Measurements from ENCODE around the gene ATP11C. TPM values are rescaled to one million over a fixed set of nuclear protein-coding genes. Genes with fewer than 3 reads are reported as not detected.
"Not testable (repeated sequence)": the region's sequence is repeated elsewhere in the genome, so short reads cannot be mapped to it uniquely, and the experiment has no call there.

Gene ATP11C
- total and polyA plus RNA-seq, 7 experiments from 2014 or later: 4.5 to 27.5 (median 22.0) TPM

GRCh38 chrX:139930401-139930800 lies 2.5 kb downstream of the ATP11C start:
- H3K27ac ChIP-seq (ENCODE audit: low read depth, low read length): no peak overlapping the region
- POLR2A ChIA-PET: interaction anchor here (0.6 kb wide), 1 partner anchor 169 kb away, joined by 3 read pairs; no protein-coding TSS in a partner anchor
- H3K9me3 Mint-ChIP-seq: peaks cover 0 to 5% (median 0%) of the 10 kb centered on the region in 11 donors
- peaks cover 0 to 3% (median 0%) of the 10 kb centered on the region in 5 donors for H3K36me3 Mint-ChIP-seq
- DNase-seq (no peak), ATAC-seq (no peak)
- intact Hi-C loops (cut with micrococcal nuclease): loop anchor here (5.0 to 10.0 kb wide), 3 partner anchors 113 to 376 kb away; no protein-coding TSS in a partner anchor
- no peak overlapping the region for H3K4me3 ChIP-seq (ENCODE audit: low read length)
- H3K4me1 Mint-ChIP-seq: peaks cover 0 to 54% (median 40%) of the 10 kb centered on the region in 7 donors
- peaks cover 0 to 4% (median 0%) of the 10 kb centered on the region in 3 experiments for H3K36me3 ChIP-seq (ENCODE audit: control insufficient read depth in 2 of 3, insufficient read depth in 3 of 3, low read length in 3 of 3)
- CTCF ChIA-PET: no interaction called here
- no peaks in the 10 kb centered on the region for H3K27me3 ChIP-seq (ENCODE audit: control insufficient read depth in 2 of 2, insufficient read depth in 2 of 2, low read length in 2 of 2)
- H3K4me3 Mint-ChIP-seq: peak overlapping the region; percentile 73 to 99 (median 82)
- peak overlapping the region in 5 of 9 donors; percentile 5 to 78 (median 40) for H3K27ac Mint-ChIP-seq
- peaks cover 0 to 8% of the 10 kb centered on the region in 2 donors for H3K4me1 ChIP-seq (ENCODE audit: control insufficient read depth in 2 of 2, insufficient read depth in 2 of 2, low read length in 2 of 2)
- no peaks in the 10 kb centered on the region for H3K27me3 Mint-ChIP-seq
- no peaks in the 10 kb centered on the region for H3K9me3 ChIP-seq (ENCODE audit: control insufficient read depth in 2 of 3, low read length in 3 of 3)

GRCh38 chrX:139929876-139930275 lies 3.0 kb downstream of the ATP11C start:
- no peak overlapping the region for H3K27ac ChIP-seq (ENCODE audit: low read depth, low read length)
- Mint-ChIP-seq H3K27me3 (no peaks in the 10 kb centered on the region), H3K36me3 (peaks cover 0 to 3% (median 0%) of the 10 kb centered on the region in 5 donors), H3K4me3 (peak overlapping the region in 7 of 10 donors; percentile 3 to 99 (median 82)), H3K27ac (peak overlapping the region in 1 of 9 donors; percentile 5), H3K4me1 (peaks cover 0 to 57% (median 43%) of the 10 kb centered on the region in 7 donors), H3K9me3 (peaks cover 0 to 5% (median 0%) of the 10 kb centered on the region in 11 donors)
- H3K4me1 ChIP-seq (ENCODE audit: control insufficient read depth in 2 of 2, insufficient read depth in 2 of 2, low read length in 2 of 2): peaks cover 0 to 8% of the 10 kb centered on the region in 2 donors
- ATAC-seq (no peak), DNase-seq (no peak)
- peaks cover 0 to 4% (median 0%) of the 10 kb centered on the region in 3 experiments for H3K36me3 ChIP-seq (ENCODE audit: control insufficient read depth in 2 of 3, insufficient read depth in 3 of 3, low read length in 3 of 3)
- H3K27me3 ChIP-seq (ENCODE audit: control insufficient read depth in 2 of 2, insufficient read depth in 2 of 2, low read length in 2 of 2): no peaks in the 10 kb centered on the region
- intact Hi-C loops (cut with micrococcal nuclease): loop anchor here (5.0 to 10.0 kb wide), 3 partner anchors 113 to 375 kb away; no protein-coding TSS in a partner anchor
- no peaks in the 10 kb centered on the region for H3K9me3 ChIP-seq (ENCODE audit: control insufficient read depth in 2 of 3, low read length in 3 of 3)
- H3K4me3 ChIP-seq (ENCODE audit: low read length): no peak overlapping the region
- CTCF ChIA-PET: no interaction called here
- POLR2A ChIA-PET: no interaction called here

GRCh38 chrX:139924696-139925095 lies 8.2 kb downstream of the ATP11C start:
- Histone ChIP-seq H3K27me3 (ENCODE audit: control insufficient read depth in 2 of 2, insufficient read depth in 2 of 2, low read length in 2 of 2) (no peaks in the 10 kb centered on the region), H3K27ac (ENCODE audit: low read depth, low read length) (no peak overlapping the region), H3K4me3 (ENCODE audit: low read length) (no peak overlapping the region), H3K36me3 (ENCODE audit: control insufficient read depth in 2 of 3, insufficient read depth in 3 of 3, low read length in 3 of 3) (no peaks in the 10 kb centered on the region), H3K4me1 (ENCODE audit: control insufficient read depth in 2 of 2, insufficient read depth in 2 of 2, low read length in 2 of 2) (peaks cover 0 to under 1% of the 10 kb centered on the region in 2 donors), H3K9me3 (ENCODE audit: control insufficient read depth in 2 of 3, low read length in 3 of 3) (no peaks in the 10 kb centered on the region)
- no peaks in the 10 kb centered on the region for H3K27me3 Mint-ChIP-seq
- CTCF ChIA-PET: no interaction called here
- no peak for DNase-seq
- no peaks in the 10 kb centered on the region for H3K9me3 Mint-ChIP-seq
- no peak for ATAC-seq
- peak overlapping the region in 2 of 10 donors; percentile 11 to 32 for H3K4me3 Mint-ChIP-seq
- intact Hi-C loops (cut with micrococcal nuclease): no loop called here
- peaks cover 0 to 55% (median 45%) of the 10 kb centered on the region in 7 donors for H3K4me1 Mint-ChIP-seq
- POLR2A ChIA-PET: no interaction called here
- peaks cover 0 to 12% (median 8%) of the 10 kb centered on the region in 5 donors for H3K36me3 Mint-ChIP-seq
- no peak overlapping the region for H3K27ac Mint-ChIP-seq

- Mint-ChIP-seq H3K27ac (no peak overlapping the region), H3K9me3 (no peaks in the 10 kb centered on the region), H3K27me3 (no peaks in the 10 kb centered on the region), H3K4me1 (peaks cover 0 to 50% (median 43%) of the 10 kb centered on the region in 7 donors), H3K4me3 (peak overlapping the region in 1 of 10 donors; percentile 11), H3K36me3 (peaks cover 0 to 12% (median 8%) of the 10 kb centered on the region in 5 donors)
- no peak for ATAC-seq
- DNase-seq: no peak
- CTCF ChIA-PET: no interaction called here
- intact Hi-C loops (cut with micrococcal nuclease): no loop called here
- H3K4me1 ChIP-seq (ENCODE audit: control insufficient read depth in 2 of 2, insufficient read depth in 2 of 2, low read length in 2 of 2): no peaks in the 10 kb centered on the region
- no peaks in the 10 kb centered on the region for H3K36me3 ChIP-seq (ENCODE audit: control insufficient read depth in 2 of 3, insufficient read depth in 3 of 3, low read length in 3 of 3)
- H3K9me3 ChIP-seq (ENCODE audit: control insufficient read depth in 2 of 3, low read length in 3 of 3): no peaks in the 10 kb centered on the region
- H3K27ac ChIP-seq (ENCODE audit: low read depth, low read length): no peak overlapping the region
- no peak overlapping the region for H3K4me3 ChIP-seq (ENCODE audit: low read length)
- no peaks in the 10 kb centered on the region for H3K27me3 ChIP-seq (ENCODE audit: control insufficient read depth in 2 of 2, insufficient read depth in 2 of 2, low read length in 2 of 2)
- POLR2A ChIA-PET: no interaction called here
These were observed 8.7 kb downstream of the ATP11C start for GRCh38 chrX:139924069-139924695.

- H3K4me3 Mint-ChIP-seq; H3K27me3 Mint-ChIP-seq; H3K4me1 ChIP-seq (ENCODE audit: control insufficient read depth in 2 of 2, insufficient read depth in 2 of 2, low read length in 2 of 2); H3K27ac Mint-ChIP-seq; POLR2A ChIA-PET; H3K4me3 ChIP-seq (ENCODE audit: low read length); H3K9me3 Mint-ChIP-seq; H3K9me3 ChIP-seq (ENCODE audit: control insufficient read depth in 2 of 3, low read length in 3 of 3); DNase-seq; ATAC-seq; H3K27me3 ChIP-seq (ENCODE audit: control insufficient read depth in 2 of 2, insufficient read depth in 2 of 2, low read length in 2 of 2); intact Hi-C loops (cut with micrococcal nuclease); H3K36me3 ChIP-seq (ENCODE audit: control insufficient read depth in 2 of 3, insufficient read depth in 3 of 3, low read length in 3 of 3); CTCF ChIA-PET; H3K27ac ChIP-seq (ENCODE audit: low read depth, low read length): not testable (repeated sequence)
- H3K36me3 Mint-ChIP-seq: peaks cover 0 to 15% (median 7%) of the 10 kb centered on the region in 5 donors
- peaks cover 0 to 54% (median 30%) of the 10 kb centered on the region in 7 donors for H3K4me1 Mint-ChIP-seq
These were observed 11.7 kb downstream of the ATP11C start for GRCh38 chrX:139921142-139921541.

- Histone ChIP-seq H3K27ac (ENCODE audit: low read depth, low read length) (no peak overlapping the region), H3K27me3 (ENCODE audit: control insufficient read depth in 2 of 2, insufficient read depth in 2 of 2, low read length in 2 of 2) (no peaks in the 10 kb centered on the region), H3K9me3 (ENCODE audit: control insufficient read depth in 2 of 3, low read length in 3 of 3) (no peaks in the 10 kb centered on the region), H3K4me3 (ENCODE audit: low read length) (no peak overlapping the region), H3K36me3 (ENCODE audit: control insufficient read depth in 2 of 3, insufficient read depth in 3 of 3, low read length in 3 of 3) (no peaks in the 10 kb centered on the region), H3K4me1 (ENCODE audit: control insufficient read depth in 2 of 2, insufficient read depth in 2 of 2, low read length in 2 of 2) (no peaks in the 10 kb centered on the region)
- H3K4me3 Mint-ChIP-seq: no peak overlapping the region
- intact Hi-C loops (cut with micrococcal nuclease): no loop called here
- no peaks in the 10 kb centered on the region for H3K9me3 Mint-ChIP-seq
- H3K36me3 Mint-ChIP-seq: peaks cover 0 to 15% (median 7%) of the 10 kb centered on the region in 5 donors
- peaks cover 0 to 47% (median 21%) of the 10 kb centered on the region in 7 donors for H3K4me1 Mint-ChIP-seq
- ATAC-seq (no peak), DNase-seq (no peak)
- no peaks in the 10 kb centered on the region for H3K27me3 Mint-ChIP-seq
- H3K27ac Mint-ChIP-seq: no peak overlapping the region
- ChIA-PET POLR2A (no interaction called here), CTCF (no interaction called here)
These were observed 12.5 kb downstream of the ATP11C start for GRCh38 chrX:139920316-139920715.

GRCh38 chrX:139914421-139914820 lies 18.4 kb downstream of the ATP11C start:
- ChIA-PET CTCF (no interaction called here), POLR2A (no interaction called here)
- DNase-seq (no peak), ATAC-seq (no peak)
- H3K27ac ChIP-seq (ENCODE audit: low read depth, low read length): no peak overlapping the region
- Mint-ChIP-seq H3K9me3 (peaks cover 0 to 2% (median 0%) of the 10 kb centered on the region in 11 donors), H3K27ac (no peak overlapping the region), H3K36me3 (peaks cover 0 to 8% (median 4%) of the 10 kb centered on the region in 5 donors), H3K27me3 (no peaks in the 10 kb centered on the region), H3K4me1 (peaks cover 13 to 42% (median 22%) of the 10 kb centered on the region in 7 donors), H3K4me3 (no peak overlapping the region)
- intact Hi-C loops (cut with micrococcal nuclease): no loop called here
- H3K4me3 ChIP-seq (ENCODE audit: low read length): no peak overlapping the region
- H3K9me3 ChIP-seq (ENCODE audit: control insufficient read depth in 2 of 3, low read length in 3 of 3): no peaks in the 10 kb centered on the region
- H3K27me3 ChIP-seq (ENCODE audit: control insufficient read depth in 2 of 2, insufficient read depth in 2 of 2, low read length in 2 of 2): no peaks in the 10 kb centered on the region
- no peaks in the 10 kb centered on the region for H3K36me3 ChIP-seq (ENCODE audit: control insufficient read depth in 2 of 3, insufficient read depth in 3 of 3, low read length in 3 of 3)
- H3K4me1 ChIP-seq (ENCODE audit: control insufficient read depth in 2 of 2, insufficient read depth in 2 of 2, low read length in 2 of 2): no peaks in the 10 kb centered on the region

Data from naive thymus-derived CD4-positive, alpha-beta T cell (primary cell).